Measurements from ENCODE around the gene KLHL8. TPM values are rescaled to one million over a fixed set of nuclear protein-coding genes. Genes with fewer than 3 reads are reported as not detected.

The KLHL8 gene
- total RNA-seq, 1 donor from 2014 or later: 175 TPM

- DNase-seq: peak; percentile 27
Observed at GRCh38 chr4:87120411-87121162, 99.8 kb downstream of the KLHL8 start.

GRCh38 chr4:87120010-87120409 is 100.4 kb downstream of the KLHL8 start:
- no peak for DNase-seq

GRCh38 chr4:87118826-87119225 is 101.6 kb downstream of the KLHL8 start:
- DNase-seq: no peak

- no peak for DNase-seq
Observed at GRCh38 chr4:87118421-87118820, 102.0 kb downstream of the KLHL8 start.

- no peak for DNase-seq
Observed at GRCh38 chr4:87117732-87118075, 102.7 kb downstream of the KLHL8 start.

- no peak for DNase-seq
Observed at GRCh38 chr4:87117051-87117731, 103.2 kb downstream of the KLHL8 start.

GRCh38 chr4:87116231-87116630 is 104.2 kb downstream of the KLHL8 start:
- DNase-seq: no peak

- no peak for DNase-seq
Observed at GRCh38 chr4:87114245-87115062, 106.0 kb downstream of the KLHL8 start.

- no peak for DNase-seq
Observed at GRCh38 chr4:87112063-87112462, 108.4 kb downstream of the KLHL8 start.

Other genes starting within 250 kb of the KLHL8 start
- gene HSD17B13, start 102.3 kb upstream of the KLHL8 start, total RNA-seq: 0.47 TPM
- gene HSD17B11, start 170.6 kb upstream of the KLHL8 start, total RNA-seq: 51.8 TPM
- gene NUDT9, start 202.0 kb upstream of the KLHL8 start, total RNA-seq: 20.9 TPM